NCI-H2107 (cell line): ENCODE measurements around the gene IER5.

Experiments used
- DNase-seq: peaks from one replicate; lab custom pipeline; 2025; lab: John Stamatoyannopoulos, UW

IER5 gene

GRCh38 chr1:181135437-181135731, 46.9 kb downstream of the IER5 start:
- DNase-seq = no peak

GRCh38 chr1:181135815-181136737, 47.6 kb downstream of the IER5 start:
- DNase-seq = no peak

- no peak for DNase-seq
These were observed 48.2 kb downstream of the IER5 start for GRCh38 chr1:181136738-181137122.

GRCh38 chr1:181137217-181137743, 48.8 kb downstream of the IER5 start:
- DNase-seq = no peak

- no peak for DNase-seq
These were observed 51.1 kb downstream of the IER5 start for GRCh38 chr1:181139631-181140061.

- no peak for DNase-seq
These were observed 51.9 kb downstream of the IER5 start for GRCh38 chr1:181140398-181140797.

GRCh38 chr1:181140891-181141290, 52.4 kb downstream of the IER5 start:
- DNase-seq = no peak

- DNase-seq = no peak
These were observed 53.0 kb downstream of the IER5 start for GRCh38 chr1:181141431-181141910.
